HCT116 (cell line): ENCODE data around the gene CARMIL1. TPM values are rescaled to one million over a fixed set of nuclear protein-coding genes. Genes with fewer than 3 reads are reported as not detected.

Experiments used
- ATAC-seq: fragments of 200-7000 bp; cut with Tn5 transposase; 2 replicates; pipeline ENCODE4 v1.9.1; 2020; ENCODE audit warnings: mild to moderate bottlenecking, moderate library complexity
- BruUV-seq: library from RNA; stranded (reverse); fragments of 400-500 nt; replicated peaks from 2 replicates; lab custom pipeline; 2021; lab: Mats Ljungman, UMichigan
- CTCF ChIA-PET: fragments of 300-600 bp; sonication (Branson Sonifier 250); formaldehyde crosslinking; loops from one replicate; lab custom pipeline; 2021; ENCODE audit warnings: antibody characterized with exemption; lab: Charles Lee
- POLR2A ChIA-PET: fragments of 300-600, 350-600 bp; sonication (Branson Sonifier 250); formaldehyde crosslinking; loops from one replicate; lab custom pipeline; 2021; ENCODE audit warnings: antibody characterized with exemption; lab: Charles Lee
- RAD21 ChIA-PET, 2 experiments: fragments of 300-600 bp; sonication (Branson Sonifier 250); formaldehyde crosslinking; loops; one replicate each; lab custom pipeline; 2023; ENCODE audit warnings: low total read pairs in 2 of 2; ENCODE audit not compliant: uncharacterized antibody in 2 of 2, unreplicated experiment in 2 of 2, low non-redundant PET in 1 of 2; lab: Charles Lee
- DNase-seq: peaks from one replicate; pipeline ENCODE4 v3.0.0-alpha.2; 2010; ENCODE audit warnings: low read depth, low spot score
- H2AFZ ChIP-seq: fragments of 200-600 bp; shearing (Covaris generic), sonication (generic); 2 replicates; pipeline ENCODE4 v1.6.1; 2017; ENCODE audit warnings: low read depth, mixed run types, mixed read lengths, antibody characterized with exemption, low read length; ENCODE audit not compliant: poor library complexity, severe bottlenecking
- H3K27ac ChIP-seq: 2 replicates; pipeline ENCODE4 v1.5.1; 2012; ENCODE audit warnings: low read depth, low read length
- H3K27me3 ChIP-seq: fragments of 200-600 bp; sonication (generic); 2 replicates; pipeline ENCODE4 v1.6.1; 2016; ENCODE audit warnings: mixed run types, low read length, mixed read lengths; ENCODE audit not compliant: insufficient read depth
- H3K36me3 ChIP-seq, 2 experiments: fragments of 200-500 bp in 1 of 2; fragments of 200-600 bp in 1 of 2; sonication (Bioruptor generic) in 1 of 2; sonication (generic) in 1 of 2; 2 replicates each; pipeline versions ENCODE4 v1.5.1 to v1.6.1; 2014 to 2016; ENCODE audit warnings: low read length in 2 of 2, inconsistent platforms in 1 of 2, mixed read lengths in 1 of 2, mixed run types in 1 of 2; ENCODE audit not compliant: insufficient read depth in 2 of 2, control insufficient read depth in 1 of 2
- H3K4me1 ChIP-seq, 2 experiments: fragments of 200-600 bp in 1 of 2; sonication (generic) in 1 of 2; 2 replicates each; pipeline versions ENCODE4 v1.5.1 to v1.6.1; 2012 to 2017; ENCODE audit warnings: low read length in 2 of 2, inconsistent platforms in 1 of 2, mild to moderate bottlenecking in 1 of 2, mixed read lengths in 1 of 2, mixed run types in 1 of 2, moderate library complexity in 1 of 2; ENCODE audit not compliant: insufficient read depth in 2 of 2, control insufficient read depth in 1 of 2
- H3K4me2 ChIP-seq: fragments of 200-600 bp; sonication (generic); 2 replicates; pipeline ENCODE4 v1.6.1; 2017; ENCODE audit warnings: mixed run types, low read length, mixed read lengths
- H3K4me3 ChIP-seq, 2 experiments: fragments of 200-600 bp in 1 of 2; sonication (generic) in 1 of 2; replicated peaks in 1 of 2; 2 replicates each; pipeline ENCODE4 v1.5.1; 2011 to 2016; ENCODE audit warnings: low read length in 2 of 2, control low read depth in 1 of 2, low read depth in 1 of 2, mild to moderate bottlenecking in 1 of 2, mixed read lengths in 1 of 2, mixed run types in 1 of 2
- H3K79me2 ChIP-seq: fragments of 200-600 bp; sonication (generic); 2 replicates; pipeline ENCODE4 v1.6.1; 2017; ENCODE audit warnings: mild to moderate bottlenecking, mixed run types, low read length, moderate library complexity, mixed read lengths; ENCODE audit not compliant: insufficient read depth
- H3K9ac ChIP-seq: fragments of 200-600 bp; sonication (generic); 2 replicates; pipeline ENCODE4 v1.6.1; 2016; ENCODE audit warnings: low read length, mixed read lengths
- H3K9me2 ChIP-seq: fragments of 200-600 bp; sonication (generic), shearing (Covaris generic); 2 replicates; pipeline ENCODE4 v1.6.1; 2017; ENCODE audit warnings: mixed run types, mild to moderate bottlenecking, moderate library complexity; ENCODE audit not compliant: insufficient read depth
- H3K9me3 ChIP-seq, 2 experiments: fragments of 200-500 bp in 1 of 2; fragments of 200-600 bp in 1 of 2; sonication (Bioruptor generic) in 1 of 2; sonication (generic) in 1 of 2; 2 replicates each; pipeline ENCODE4 v1.6.1; 2014 to 2017; ENCODE audit warnings: low read length in 2 of 2, mixed read lengths in 2 of 2, inconsistent platforms in 1 of 2, low read depth in 1 of 2, mild to moderate bottlenecking in 1 of 2, mixed run types in 1 of 2, moderate library complexity in 1 of 2; ENCODE audit not compliant: control insufficient read depth in 1 of 2, insufficient read depth in 1 of 2
- H4K20me1 ChIP-seq: fragments of 200-600 bp; sonication (generic), shearing (Covaris generic); 2 replicates; pipeline ENCODE4 v1.6.1; 2017; ENCODE audit warnings: mixed run types, mild to moderate bottlenecking, moderate library complexity; ENCODE audit not compliant: insufficient read depth
- CBX3 ChIP-seq: IDR thresholded peaks from 2 replicates; pipeline ENCODE4 v1.6.1; 2012; ENCODE audit warnings: low read depth
- EGR1 ChIP-seq: IDR thresholded peaks from 2 replicates; pipeline ENCODE4 v1.6.1; 2012; ENCODE audit warnings: low read depth
- ELF1 ChIP-seq: IDR thresholded peaks from 2 replicates; pipeline ENCODE4 v1.6.1; 2012; ENCODE audit warnings: low read depth, borderline replicate concordance
- EZH2 ChIP-seq: fragments of 200-600 bp; sonication (generic); IDR thresholded peaks from 2 replicates; pipeline ENCODE4 v1.6.1; 2017; ENCODE audit warnings: antibody characterized with exemption, mixed run types
- EZH2phosphoT487 ChIP-seq: fragments of 200-600 bp; IDR thresholded peaks from 2 replicates; pipeline ENCODE4 v1.6.1; 2018; ENCODE audit warnings: antibody characterized with exemption, borderline replicate concordance
- FOSL1 ChIP-seq: IDR thresholded peaks from 2 replicates; pipeline ENCODE4 v1.6.1; 2012; ENCODE audit warnings: low read depth
- JUND ChIP-seq: IDR thresholded peaks from 2 replicates; pipeline ENCODE4 v1.6.1; 2012
- POLR2A ChIP-seq: IDR thresholded peaks from 2 replicates; pipeline ENCODE4 v1.7.0; 2011; ENCODE audit warnings: borderline replicate concordance; ENCODE audit not compliant: insufficient read depth, insufficient read length; ENCODE audit errors: extremely low read depth
- POLR2AphosphoS5 ChIP-seq: IDR thresholded peaks from 2 replicates; pipeline ENCODE4 v1.6.1; 2011; ENCODE audit warnings: mild to moderate bottlenecking, low read depth, low read length, moderate library complexity
- RAD21 ChIP-seq: IDR thresholded peaks from 2 replicates; pipeline ENCODE4 v1.6.1; 2012; ENCODE audit warnings: low read depth, mild to moderate bottlenecking
- SRF ChIP-seq: IDR thresholded peaks from 2 replicates; pipeline ENCODE4 v1.6.1; 2012; ENCODE audit warnings: low read depth
- TCF7L2 ChIP-seq: IDR thresholded peaks from 2 replicates; pipeline ENCODE4 v1.7.0; 2011; ENCODE audit warnings: borderline replicate concordance, inconsistent platforms; ENCODE audit not compliant: insufficient read depth, insufficient read length; ENCODE audit errors: extremely low read depth
- YY1 ChIP-seq: IDR thresholded peaks from 2 replicates; pipeline ENCODE4 v1.6.1; 2011; ENCODE audit warnings: low read length, low read depth, moderate library complexity, mild to moderate bottlenecking; ENCODE audit not compliant: insufficient replicate concordance; ENCODE audit errors: extremely low read depth
- ZBTB33 ChIP-seq: IDR thresholded peaks from 2 replicates; pipeline ENCODE4 v1.6.1; 2011; ENCODE audit warnings: mild to moderate bottlenecking, low read length, moderate library complexity; ENCODE audit not compliant: insufficient replicate concordance; ENCODE audit errors: extremely low read depth
- ZNF274 ChIP-seq: fragments of 200-500 bp; sonication (Bioruptor generic); IDR thresholded peaks from 2 replicates; pipeline ENCODE4 v1.6.1; 2014; ENCODE audit warnings: mild to moderate bottlenecking, low read depth, low read length, inconsistent platforms
- intact Hi-C: fragments of 100-400 bp; cut with micrococcal nuclease; formaldehyde crosslinking; loops from 2 replicates; pipeline ENCODE4 v1.10.0; 2022
- total RNA-seq: library from RNA; stranded (reverse); gene quantifications from one replicate; pipeline ENCODE4 v1.2.1, GENCODE V29; 2021; ENCODE audit not compliant: unreplicated experiment
- TF ChIP-seq, protein P1 (sequence below): IDR thresholded peaks from 2 replicates; pipeline ENCODE4 v1.6.1; 2012; ENCODE audit warnings: low read depth

CARMIL1 gene
- total RNA-seq, 1 experiment from 2014 or later = 21.7 TPM

DNA sequence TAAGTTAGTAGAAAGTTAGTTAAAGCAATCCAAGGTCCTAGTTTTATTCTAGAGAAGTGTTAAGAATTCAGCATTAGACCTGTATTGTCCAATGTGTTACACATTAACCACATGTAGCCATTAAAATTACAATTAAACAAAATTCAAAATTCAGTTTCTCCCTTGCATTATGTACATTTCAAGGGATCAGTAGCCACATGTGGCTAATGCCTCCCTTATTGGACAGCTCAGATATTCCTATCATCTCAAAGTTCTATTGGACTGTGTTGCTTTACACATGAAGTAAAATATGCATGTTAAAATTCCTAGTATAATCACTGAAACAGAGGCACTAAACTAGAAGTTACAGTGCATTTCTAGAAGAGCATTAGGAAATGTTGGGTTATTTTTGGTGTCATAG lies 265.7 kb downstream of the CARMIL1 start:
- ChIA-PET CTCF (interaction anchor here (0.7 kb wide), 1 partner anchor 11 kb away, joined by 3 read pairs; no protein-coding TSS in a partner anchor), RAD21 (no interaction called here), POLR2A (no interaction called here)
- Histone ChIP-seq H2AFZ (no peak overlapping the region), H3K9ac (no peak overlapping the region), H3K9me3 (no peaks in the 10 kb centered on the region), H3K27ac (no peak overlapping the region), H3K27me3 (no peaks in the 10 kb centered on the region), H4K20me1 (no peaks in the 10 kb centered on the region), H3K9me2 (no peaks in the 10 kb centered on the region), H3K79me2 (no peaks in the 10 kb centered on the region), H3K36me3 (peaks cover 0 to 2% of the 10 kb centered on the region in 2 experiments; a peak in 1 of 4 replicates), H3K4me2 (no peak overlapping the region), H3K4me3 (no peak overlapping the region), H3K4me1 (no peaks in the 10 kb centered on the region)
- no peak for DNase-seq
- no peak for ATAC-seq
- BruUV-seq = no TSS peak
- TF ChIP-seq EZH2phosphoT487 (no peak), EGR1 (no peak), ZNF274 (no peak), POLR2AphosphoS5 (no peak), ZBTB33 (no peak), TCF7L2 (no peak), EZH2 (no peak), FOSL1 (no peak), JUND (no peak), RAD21 (no peak), POLR2A (no peak), SRF (no peak), YY1 (no peak), CBX3 (no peak), ELF1 (no peak)
- TF ChIP-seq, protein P1, sequence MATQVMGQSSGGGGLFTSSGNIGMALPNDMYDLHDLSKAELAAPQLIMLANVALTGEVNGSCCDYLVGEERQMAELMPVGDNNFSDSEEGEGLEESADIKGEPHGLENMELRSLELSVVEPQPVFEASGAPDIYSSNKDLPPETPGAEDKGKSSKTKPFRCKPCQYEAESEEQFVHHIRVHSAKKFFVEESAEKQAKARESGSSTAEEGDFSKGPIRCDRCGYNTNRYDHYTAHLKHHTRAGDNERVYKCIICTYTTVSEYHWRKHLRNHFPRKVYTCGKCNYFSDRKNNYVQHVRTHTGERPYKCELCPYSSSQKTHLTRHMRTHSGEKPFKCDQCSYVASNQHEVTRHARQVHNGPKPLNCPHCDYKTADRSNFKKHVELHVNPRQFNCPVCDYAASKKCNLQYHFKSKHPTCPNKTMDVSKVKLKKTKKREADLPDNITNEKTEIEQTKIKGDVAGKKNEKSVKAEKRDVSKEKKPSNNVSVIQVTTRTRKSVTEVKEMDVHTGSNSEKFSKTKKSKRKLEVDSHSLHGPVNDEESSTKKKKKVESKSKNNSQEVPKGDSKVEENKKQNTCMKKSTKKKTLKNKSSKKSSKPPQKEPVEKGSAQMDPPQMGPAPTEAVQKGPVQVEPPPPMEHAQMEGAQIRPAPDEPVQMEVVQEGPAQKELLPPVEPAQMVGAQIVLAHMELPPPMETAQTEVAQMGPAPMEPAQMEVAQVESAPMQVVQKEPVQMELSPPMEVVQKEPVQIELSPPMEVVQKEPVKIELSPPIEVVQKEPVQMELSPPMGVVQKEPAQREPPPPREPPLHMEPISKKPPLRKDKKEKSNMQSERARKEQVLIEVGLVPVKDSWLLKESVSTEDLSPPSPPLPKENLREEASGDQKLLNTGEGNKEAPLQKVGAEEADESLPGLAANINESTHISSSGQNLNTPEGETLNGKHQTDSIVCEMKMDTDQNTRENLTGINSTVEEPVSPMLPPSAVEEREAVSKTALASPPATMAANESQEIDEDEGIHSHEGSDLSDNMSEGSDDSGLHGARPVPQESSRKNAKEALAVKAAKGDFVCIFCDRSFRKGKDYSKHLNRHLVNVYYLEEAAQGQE = no peak
- intact Hi-C loops = no loop called here
